IPS-NIHi7 (cell line): Measurements from ENCODE around the gene PSPC1.
"Not testable (repeated sequence)": the region's sequence is repeated elsewhere in the genome, so short reads cannot be mapped to it uniquely, and the experiment has no call there.

Experiments
- DNase-seq: peaks from one replicate; pipeline ENCODE4 v3.0.0; 2012; ENCODE audit warnings: mixed read lengths; ENCODE audit errors: extremely low spot score

PSPC1 gene

GRCh38 chr13:19764237-19764636 is 18.5 kb downstream of the PSPC1 start:
- DNase-seq = no peak

- no peak for DNase-seq
These were observed 19.1 kb downstream of the PSPC1 start for GRCh38 chr13:19763618-19764017.

GRCh38 chr13:19759669-19760068 is 23.1 kb downstream of the PSPC1 start:
- DNase-seq = no peak

GRCh38 chr13:19742643-19743042 is 40.1 kb downstream of the PSPC1 start:
- DNase-seq = peak; percentile 14

- no peak for DNase-seq
These were observed 44.7 kb downstream of the PSPC1 start for GRCh38 chr13:19737844-19738557.

- DNase-seq = no peak
These were observed 56.1 kb downstream of the PSPC1 start for GRCh38 chr13:19726611-19727010.

GRCh38 chr13:19725320-19725719 is 57.4 kb downstream of the PSPC1 start:
- DNase-seq = no peak

- no peak for DNase-seq
These were observed 62.7 kb downstream of the PSPC1 start for GRCh38 chr13:19720039-19720438.

GRCh38 chr13:19713186-19713965 is 69.4 kb downstream of the PSPC1 start:
- no peak for DNase-seq

- DNase-seq = not testable (repeated sequence)
These were observed 73.0 kb downstream of the PSPC1 start for GRCh38 chr13:19709782-19710181.

- DNase-seq = not testable (repeated sequence)
These were observed 73.7 kb downstream of the PSPC1 start for GRCh38 chr13:19709039-19709438.

GRCh38 chr13:19704256-19704655 is 78.5 kb downstream of the PSPC1 start:
- not testable (repeated sequence) for DNase-seq

GRCh38 chr13:19701619-19702018 is 81.1 kb downstream of the PSPC1 start:
- DNase-seq = not testable (repeated sequence)

GRCh38 chr13:19700963-19701362 is 81.8 kb downstream of the PSPC1 start:
- DNase-seq = not testable (repeated sequence)

GRCh38 chr13:19695829-19696228 is 86.9 kb downstream of the PSPC1 start:
- DNase-seq = peak; percentile 17

GRCh38 chr13:19695428-19695827 is 87.3 kb downstream of the PSPC1 start:
- no peak for DNase-seq

GRCh38 chr13:19691447-19691846 is 91.3 kb downstream of the PSPC1 start:
- DNase-seq = not testable (repeated sequence)

- DNase-seq = no peak
These were observed 97.3 kb downstream of the PSPC1 start for GRCh38 chr13:19685437-19685836.

- no peak for DNase-seq
These were observed 97.7 kb downstream of the PSPC1 start for GRCh38 chr13:19685034-19685433.

GRCh38 chr13:19681517-19681916 is 101.2 kb downstream of the PSPC1 start:
- no peak for DNase-seq

GRCh38 chr13:19680751-19681150 is 102.0 kb downstream of the PSPC1 start:
- no peak for DNase-seq

- no peak for DNase-seq
These were observed 106.6 kb downstream of the PSPC1 start for GRCh38 chr13:19676168-19676567.

- DNase-seq = no peak
These were observed 107.8 kb downstream of the PSPC1 start for GRCh38 chr13:19674898-19675297.
